ENCODE data around the gene RELL2.

The RELL2 gene

DNA sequence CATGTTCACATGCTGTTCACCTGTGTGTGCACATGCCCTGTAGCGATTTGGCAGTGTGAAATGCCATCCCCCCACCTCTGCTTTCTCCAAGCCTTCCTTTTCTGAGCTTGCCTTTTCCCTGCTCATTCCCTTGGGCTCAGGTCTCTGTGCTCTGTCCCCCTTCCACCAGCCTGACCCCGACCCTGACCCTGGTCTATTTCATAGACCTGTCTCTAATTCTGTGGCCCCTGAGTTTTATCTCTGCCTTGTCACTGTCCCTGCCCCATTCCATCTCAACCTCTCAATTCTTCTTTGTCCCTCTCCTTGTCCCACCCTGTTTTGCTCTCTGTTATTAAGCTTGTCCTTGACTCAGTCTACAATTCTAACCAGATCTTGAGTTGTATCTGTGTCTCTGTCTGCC, 44.5 kb downstream of the RELL2 start:
- DNase-seq, result no peak

DNA sequence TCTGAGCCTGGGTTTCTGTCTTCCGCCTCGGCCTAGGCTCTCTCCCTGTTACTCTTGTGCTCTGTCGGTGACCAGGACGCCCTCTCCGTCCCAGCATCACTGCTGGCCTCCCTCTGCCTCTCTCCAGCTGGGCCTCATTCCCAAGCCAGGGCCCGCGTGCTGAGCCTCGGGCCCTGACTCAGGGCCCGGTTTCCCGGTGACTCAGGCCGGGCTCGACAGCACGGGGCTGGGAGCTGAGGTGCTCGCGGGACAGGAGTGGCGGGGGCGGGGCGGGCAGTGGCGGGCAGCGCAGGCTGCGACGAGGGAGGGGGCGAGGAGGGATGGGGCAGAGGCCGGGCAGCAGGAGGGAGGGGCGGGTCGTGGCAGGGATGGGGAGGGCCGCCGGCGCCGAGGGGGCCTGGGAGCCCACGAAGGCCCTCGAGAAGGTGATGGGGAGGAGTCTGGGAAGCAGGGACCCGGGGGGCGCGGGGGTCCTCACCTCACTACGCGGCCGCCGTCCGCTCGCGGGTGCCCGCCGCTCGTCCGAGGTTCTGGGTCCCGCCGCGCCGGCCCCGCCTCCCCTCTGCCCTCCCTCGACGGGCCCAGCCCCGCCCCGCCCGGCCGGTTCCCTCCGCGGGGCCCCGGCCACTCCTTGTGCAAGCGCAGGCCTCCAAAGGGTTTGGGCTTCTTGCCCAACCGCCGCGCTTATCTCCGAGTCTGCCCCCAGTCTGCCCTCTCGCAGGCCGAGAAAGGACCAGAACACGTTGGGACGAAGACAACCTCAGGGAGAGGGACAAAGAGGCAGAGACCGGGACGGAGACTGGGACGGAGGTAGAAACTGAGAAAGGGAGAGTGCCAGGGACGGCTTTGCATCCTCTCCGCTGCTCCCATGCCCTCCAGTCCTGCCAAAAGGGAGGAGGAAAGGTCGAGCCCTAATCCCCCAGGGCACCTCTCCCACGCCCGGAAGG, 45.2 kb downstream of the RELL2 start, which contains the start of gene ARAP3:
ARAP3 (minus strand) TSS at position 536 of the 947 bp plus-strand sequence. CDS start 1,744 bp downstream, outside the sequence.
- peak; percentile 51 for DNase-seq

DNA sequence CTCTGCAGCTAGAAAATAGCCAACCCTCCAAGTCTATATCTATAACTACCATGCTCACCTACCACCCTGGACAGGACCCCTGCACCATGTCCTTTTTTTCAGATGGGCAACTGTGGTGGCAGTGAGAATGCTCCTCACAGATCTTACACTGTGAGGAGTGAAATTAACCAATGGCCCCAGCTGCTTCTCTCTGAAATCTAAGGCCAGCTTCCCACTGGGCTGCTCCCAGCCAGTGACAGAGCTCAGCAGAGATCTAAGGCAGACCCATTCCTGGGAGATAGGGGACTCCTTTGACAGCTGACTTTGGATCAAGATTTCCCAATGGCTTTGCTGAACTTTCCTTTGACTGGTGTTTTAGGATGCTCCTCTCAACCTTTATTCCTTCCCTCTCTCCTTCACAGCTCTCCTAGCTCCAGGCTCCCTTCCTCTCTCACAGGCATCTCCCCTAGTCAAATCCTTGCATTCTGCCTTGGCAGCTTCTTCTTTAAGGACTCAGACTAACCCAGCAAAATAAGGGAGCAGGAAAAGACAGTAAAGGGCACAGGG, 46.9 kb downstream of the RELL2 start:
- no peak for DNase-seq

DNA sequence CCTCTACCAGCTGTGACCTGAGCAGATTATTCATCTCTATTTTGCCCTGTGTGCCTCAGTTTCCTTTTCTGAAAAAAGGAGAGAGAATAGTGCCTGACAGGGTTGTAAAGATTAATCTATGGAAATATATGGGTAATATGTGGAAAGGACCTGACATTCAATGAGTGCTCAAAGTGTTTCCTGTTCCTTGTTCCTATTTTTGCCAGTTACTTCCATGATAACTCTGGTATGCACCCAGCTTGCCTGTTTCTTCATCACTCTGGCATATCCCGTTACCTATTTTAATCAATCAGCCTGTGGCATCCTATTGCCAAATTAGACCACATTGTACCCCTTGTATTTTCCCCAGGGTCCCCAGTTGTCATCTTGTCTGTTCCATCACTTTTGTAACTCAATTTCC, 48.8 kb downstream of the RELL2 start:
- DNase-seq, result no peak

DNA sequence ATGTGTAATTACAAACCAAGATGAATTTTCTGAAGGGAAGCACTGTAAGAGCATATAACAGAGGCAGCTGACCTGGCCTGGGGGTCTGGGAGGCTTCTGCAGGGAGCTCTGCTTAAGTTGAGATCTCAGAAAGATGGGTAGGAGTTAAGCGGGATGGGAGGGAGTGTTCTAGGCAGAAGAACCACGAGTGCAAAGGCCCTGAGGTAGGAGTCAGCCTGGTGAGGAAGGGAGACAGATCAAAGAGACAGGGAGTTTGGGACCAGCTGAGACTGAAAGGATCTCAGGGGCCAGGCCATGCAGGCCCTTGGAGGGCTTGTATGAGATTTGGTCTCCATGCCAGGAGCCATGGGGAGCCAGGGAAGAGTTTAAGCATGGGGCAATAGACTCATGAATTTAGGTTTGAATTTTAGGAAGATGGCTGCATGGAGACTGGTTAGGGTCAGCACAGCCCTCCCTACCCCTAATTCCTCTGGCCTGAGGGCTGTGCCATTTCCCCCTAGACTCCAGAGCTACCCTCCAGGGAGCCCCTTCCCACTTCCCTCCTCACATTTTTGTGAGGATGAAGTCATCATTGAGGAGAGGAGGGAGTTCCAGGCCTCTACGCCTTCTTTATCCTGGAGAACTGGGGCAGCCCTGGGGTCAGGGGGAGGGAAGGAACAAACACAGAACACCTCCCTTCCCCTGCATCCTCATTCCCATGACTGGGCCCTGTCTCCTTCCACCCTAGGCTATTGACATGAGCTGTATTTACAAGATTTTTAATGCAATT, 50.0 kb downstream of the RELL2 start:
- no peak for DNase-seq

Measured in activated naive CD4-positive, alpha-beta T cell treated with Interleukin-2 at 50 U/mL for 16 hours (primary cell).